HG03565 (cell line): ENCODE results near the gene ADARB2.

Experiments
- ATAC-seq: cut with Tn5 transposase; IDR thresholded peaks from one replicate; pipeline ENCODE4 v1.9.1; 2021; ENCODE audit warnings: mild to moderate bottlenecking, moderate library complexity; ENCODE audit not compliant: unreplicated experiment

ADARB2 gene

GRCh38 chr10:1301143-1301542, 436.2 kb downstream of the ADARB2 start:
- no peak for ATAC-seq

DNA sequence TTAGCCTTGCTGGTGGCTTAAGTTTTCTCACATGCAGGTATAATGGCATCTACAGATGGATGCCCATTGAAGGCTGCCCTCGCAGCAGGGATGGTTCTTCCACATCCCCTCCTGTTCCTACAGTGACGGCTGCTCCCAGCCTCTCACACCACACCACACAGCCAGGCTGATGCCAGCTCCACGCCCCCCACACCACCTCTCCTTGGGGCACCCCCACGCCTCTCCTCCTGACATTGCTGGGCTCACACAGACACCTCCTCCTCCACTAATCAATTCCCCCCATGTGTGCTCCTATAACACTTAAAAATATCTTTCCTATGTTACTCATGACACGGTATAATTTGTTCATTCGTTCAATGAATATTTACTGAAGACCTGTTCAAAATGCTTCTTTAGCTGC, 437.1 kb downstream of the ADARB2 start:
- no peak for ATAC-seq

GRCh38 chr10:1299041-1299726, 438.1 kb downstream of the ADARB2 start:
- ATAC-seq: no peak

DNA sequence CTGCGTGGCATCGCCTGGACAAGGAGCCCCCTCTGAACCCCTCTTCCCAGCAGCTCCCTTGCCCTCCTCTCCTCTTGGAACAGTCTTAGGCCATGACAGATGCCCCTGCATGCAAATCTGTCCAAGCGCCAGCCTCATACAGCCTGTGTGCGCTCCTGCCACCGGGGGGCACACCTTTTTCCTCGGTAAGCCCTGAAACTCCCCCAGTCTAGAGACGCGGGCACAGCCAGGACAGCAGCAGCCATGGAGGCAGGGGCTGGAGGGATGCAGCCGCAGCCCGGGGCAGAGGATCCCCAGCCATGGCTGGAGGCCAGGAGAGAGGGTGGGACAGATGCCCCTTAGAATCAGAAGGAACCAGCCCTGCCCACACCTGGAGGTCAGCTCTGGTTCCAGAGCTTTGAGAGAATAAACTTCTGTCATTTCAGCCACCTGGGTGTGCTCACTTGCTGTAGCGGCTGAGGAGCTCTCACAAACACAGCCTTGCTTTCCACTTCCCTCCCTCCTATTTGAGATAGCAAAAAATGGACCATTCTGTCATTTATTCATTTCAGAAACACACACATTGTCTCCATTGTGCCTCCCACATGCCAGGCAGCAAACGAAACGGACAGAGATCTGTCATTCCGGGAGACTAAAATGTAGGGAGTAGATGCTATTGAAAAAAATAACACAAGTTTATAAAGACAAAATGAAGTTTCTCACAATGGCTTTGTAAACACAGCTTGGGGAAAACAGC, 439.6 kb downstream of the ADARB2 start:
- ATAC-seq: no peak

DNA sequence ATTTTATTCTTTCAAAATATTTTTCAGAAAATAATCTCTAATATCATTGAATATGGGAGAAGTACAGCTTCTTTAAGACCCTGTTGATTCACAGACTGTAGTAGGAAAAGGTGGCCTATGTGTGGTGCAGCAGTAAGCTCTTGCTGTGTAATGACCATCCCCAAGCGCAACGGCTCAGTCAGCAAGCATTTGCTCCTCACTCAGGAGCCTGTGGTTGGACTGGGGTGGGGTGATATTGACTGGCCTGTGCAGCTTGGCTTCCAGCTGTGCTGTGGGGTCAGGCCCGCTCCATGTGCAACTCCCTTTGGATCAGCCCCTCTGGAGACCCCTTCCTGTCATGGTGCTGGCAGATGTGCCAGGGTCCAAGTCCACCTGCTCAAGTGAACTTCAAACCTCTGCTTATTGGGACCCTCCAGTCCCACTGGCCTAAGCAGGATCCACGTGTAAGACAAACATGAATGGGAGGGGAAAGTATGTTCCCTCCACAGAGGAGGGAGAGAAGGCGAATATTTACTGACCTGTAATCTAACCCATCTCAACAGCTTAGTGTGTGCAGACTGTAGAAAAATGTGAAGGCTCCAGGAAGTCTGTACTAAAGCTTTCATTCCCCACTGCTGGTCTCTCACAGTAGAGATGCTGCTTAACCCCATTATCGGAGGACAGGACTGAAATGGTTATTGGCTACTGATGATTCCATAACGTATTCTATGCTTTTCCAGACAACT, 441.4 kb downstream of the ADARB2 start:
- ATAC-seq: no peak

- no peak for ATAC-seq
Observed at GRCh38 chr10:1294748-1295147, 442.6 kb downstream of the ADARB2 start.

DNA sequence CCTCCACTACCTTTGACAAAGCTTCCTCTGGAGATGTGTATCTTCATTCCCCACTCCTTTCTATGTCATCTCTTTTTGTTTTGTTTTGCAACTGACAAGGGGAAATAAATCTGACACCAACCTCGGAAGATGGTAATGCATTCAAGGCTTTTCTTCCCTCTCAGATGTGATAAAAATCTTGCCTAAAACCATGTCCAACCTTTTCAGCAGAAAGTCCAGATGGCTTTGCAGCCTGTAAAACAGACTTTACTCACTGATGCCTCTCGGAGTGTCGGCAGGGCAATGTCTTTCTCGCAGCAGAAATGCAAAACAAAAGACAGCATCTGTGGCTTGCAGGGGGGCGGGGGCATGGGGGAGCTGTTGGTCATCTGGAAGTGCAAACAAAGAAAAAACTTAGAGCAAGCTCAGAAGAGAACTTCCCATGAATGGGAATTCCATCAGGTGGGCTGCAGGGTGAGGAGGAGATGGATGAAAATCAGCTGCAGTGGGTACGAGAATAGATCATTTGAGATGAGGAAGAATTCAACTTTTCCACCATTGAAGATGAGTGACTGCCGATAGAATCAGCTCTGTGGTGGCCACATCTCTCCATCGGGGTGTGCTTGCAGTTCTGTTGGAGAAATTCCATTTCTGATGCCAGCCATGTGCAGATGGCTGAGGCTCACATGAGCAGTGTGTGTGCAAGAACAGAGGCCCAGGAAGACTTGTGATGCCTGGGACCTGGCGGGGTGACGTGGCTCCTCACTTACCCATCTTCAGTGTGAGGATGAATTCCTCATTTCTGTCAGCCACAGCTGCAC, 443.5 kb downstream of the ADARB2 start:
- no peak for ATAC-seq

DNA sequence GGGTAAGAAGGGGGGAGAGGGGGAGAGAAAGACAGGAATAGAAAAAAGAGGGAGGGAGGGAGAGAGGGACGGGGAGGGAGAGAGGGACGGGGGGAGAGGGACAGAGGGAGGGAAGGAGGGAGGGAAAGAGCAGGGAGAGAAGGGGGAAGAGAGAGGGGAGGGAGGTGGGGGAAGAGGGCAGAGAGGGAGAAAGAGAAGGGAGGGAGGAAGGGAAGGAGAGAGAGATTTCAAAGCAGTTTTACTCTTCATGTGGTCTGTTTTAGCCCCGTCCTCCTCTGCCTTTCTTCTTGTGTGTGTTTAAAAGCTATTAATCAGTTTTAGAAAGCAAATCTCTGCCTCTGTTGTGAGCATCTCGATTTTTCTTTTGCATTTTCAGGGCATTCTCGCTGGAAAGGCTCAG, 444.2 kb downstream of the ADARB2 start:
- no peak for ATAC-seq

DNA sequence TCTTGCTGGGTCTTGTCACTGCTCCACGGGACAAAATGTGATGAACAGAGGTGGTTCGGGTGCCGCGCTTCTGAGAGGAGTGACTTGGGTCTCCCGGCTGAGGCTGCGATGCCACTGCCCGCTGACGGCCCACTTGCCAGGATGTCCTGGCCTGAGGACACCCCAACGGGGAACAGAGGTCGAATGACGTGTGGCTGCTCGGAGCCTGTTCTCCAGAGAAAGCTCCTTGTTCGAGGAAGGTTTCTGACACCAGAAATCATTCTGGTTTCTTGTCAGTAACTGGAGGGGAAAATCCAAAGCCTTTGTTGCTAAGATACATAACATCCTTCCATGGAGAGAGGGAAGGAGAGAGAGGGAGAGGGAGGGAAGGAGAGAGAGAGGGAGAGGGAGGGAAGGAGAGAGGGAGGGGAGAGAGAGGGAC, 444.7 kb downstream of the ADARB2 start:
- no peak for ATAC-seq

DNA sequence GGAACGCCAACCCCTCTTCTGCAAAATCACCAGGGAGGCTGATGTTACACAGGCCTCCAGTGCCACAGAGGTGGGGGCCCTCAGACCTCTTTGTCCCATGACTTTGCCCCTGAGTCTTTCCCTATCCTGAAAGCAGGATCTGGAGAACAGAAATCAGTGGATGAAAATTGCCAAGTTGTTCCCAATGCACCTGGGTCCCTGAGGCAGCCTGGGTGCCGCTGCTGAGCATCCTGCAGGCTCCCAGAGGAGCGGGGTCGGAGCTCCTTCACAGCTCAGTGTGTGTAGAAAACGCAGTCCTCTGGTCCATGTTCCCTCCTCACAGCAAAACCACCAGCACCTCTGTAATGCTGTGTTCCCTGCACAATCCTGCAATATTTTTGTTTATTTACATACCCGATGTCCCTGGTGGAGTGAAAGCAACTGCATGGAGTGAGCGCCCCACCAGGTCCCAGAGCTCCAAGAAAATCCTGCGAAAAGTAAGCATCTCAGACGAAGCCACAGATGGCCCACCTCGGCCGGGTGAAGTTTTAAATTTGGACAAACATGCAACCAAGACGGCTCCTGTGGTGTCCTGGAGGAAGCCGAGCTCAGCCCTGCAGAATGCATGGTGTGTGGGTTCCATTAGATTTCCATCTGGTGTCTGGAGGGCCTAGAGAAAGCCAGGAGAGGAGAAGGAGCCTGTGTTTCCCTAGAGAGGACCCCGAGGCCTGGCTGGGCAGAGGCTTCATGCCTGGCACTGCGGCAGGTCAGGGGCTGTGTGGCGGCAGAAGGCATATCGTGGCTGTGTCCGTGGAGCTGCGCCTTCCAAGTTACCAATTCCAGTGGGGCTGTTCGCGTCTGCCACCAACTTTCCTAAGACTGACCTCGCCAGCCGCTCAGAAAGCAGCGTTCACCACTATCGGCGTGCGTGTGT, 445.9 kb downstream of the ADARB2 start:
- ATAC-seq: no peak

DNA sequence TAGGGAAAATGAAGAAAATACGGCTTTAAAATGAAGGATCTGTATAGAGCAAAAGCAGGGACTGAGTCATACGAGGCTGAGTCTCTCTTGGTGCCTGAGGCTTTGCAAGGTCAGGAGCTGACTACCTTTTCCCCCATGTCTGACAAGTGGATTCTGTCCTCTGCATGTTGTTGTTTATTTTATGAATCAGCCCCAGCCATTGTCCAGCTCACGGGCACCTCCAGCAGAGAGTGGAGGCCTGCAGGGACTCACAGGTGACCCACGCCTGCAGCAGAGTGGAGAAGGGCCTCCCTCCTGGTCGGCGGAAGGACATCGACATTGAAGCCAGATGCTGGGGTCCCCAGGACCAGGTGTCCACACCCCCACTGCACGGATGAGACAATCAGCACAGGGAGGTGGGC, 447.3 kb downstream of the ADARB2 start:
- no peak for ATAC-seq

- no peak for ATAC-seq
Observed at GRCh38 chr10:1289591-1289990, 447.7 kb downstream of the ADARB2 start.

DNA sequence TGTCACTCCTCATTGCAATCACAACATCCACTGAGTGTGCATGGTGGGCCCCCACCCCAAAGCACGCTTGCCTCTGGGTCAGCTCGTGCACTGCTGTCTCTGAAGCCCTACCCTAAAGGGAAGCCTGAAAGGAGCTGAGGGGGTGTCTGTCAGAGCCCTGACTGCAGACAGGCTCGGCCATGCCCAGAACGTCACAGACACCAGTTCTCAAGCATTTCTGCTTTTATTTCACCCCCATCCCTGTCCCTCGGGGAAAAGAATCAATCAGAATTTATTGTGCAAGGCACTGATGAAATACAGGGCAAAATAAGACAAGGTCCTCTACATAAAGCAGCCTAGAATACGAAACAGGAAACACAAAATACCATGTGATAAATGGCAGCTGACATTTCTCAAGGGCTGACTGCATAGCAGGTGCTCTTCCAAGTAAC, 449.3 kb downstream of the ADARB2 start:
- no peak for ATAC-seq

DNA sequence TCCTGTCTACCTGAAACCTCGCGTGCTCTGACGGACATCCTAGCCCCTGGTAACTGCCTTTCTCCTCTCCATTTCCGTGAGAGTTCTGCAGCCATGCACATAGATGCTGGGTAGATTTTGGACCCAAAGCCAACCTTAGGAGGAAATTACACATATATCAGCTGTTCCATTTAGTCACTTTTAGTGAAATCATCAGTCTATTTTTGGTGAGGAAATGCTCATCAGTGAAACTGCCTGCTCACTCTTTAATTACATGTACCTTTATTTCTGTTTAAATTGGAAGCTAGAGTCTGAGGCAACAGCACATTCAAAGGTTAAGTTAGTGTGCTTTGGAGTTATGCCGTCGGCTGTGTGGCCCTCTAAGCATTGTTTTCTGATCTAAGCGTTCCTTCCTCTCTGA, 449.8 kb downstream of the ADARB2 start:
- ATAC-seq: no peak

- ATAC-seq: no peak
Observed at GRCh38 chr10:1284076-1284475, 453.2 kb downstream of the ADARB2 start.

- ATAC-seq: no peak
Observed at GRCh38 chr10:1281405-1281782, 455.9 kb downstream of the ADARB2 start.

DNA sequence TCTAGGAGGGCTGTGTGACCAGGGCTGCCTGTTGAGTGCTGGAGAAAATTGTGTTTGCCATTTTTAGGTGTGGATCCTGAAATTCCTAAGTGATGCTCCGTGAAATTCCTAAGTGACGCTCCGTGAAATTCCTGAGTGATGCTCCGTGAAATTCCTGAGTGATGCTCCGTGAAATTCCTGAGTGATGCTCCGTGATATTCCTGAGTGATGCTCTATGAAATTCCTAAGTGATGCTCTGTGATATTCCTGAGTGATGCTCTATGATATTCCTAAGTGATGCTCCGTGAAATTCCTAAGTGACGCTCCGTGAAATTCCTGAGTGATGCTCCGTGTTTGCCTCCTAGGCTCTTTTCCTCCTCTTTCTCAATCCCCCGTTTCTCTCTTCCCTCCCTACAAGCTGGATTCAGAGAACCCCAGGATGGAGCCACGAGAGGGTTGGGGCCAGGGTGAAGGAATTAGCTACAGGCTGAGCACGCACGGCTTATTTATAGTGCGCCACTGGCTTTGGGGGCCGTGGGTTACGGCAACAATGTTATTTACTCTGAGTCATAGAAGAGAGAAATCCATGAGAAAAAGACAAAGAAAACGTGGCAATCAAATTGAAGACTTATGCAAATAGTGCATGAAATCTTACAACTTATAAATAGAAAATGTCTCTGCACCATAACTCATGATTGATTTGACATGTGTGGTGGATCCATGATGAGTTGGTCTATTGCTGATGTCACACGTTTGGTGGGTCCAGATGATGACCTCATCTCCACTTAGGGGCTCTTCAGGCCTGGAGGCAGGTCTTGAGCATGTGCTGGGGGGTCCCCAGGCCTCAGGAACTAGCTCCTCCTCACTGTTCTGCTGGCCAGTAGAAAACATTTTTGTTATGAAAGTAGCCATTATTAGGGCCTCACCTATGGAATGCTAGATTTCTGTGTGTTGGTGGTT, 456.6 kb downstream of the ADARB2 start:
- ATAC-seq: no peak

DNA sequence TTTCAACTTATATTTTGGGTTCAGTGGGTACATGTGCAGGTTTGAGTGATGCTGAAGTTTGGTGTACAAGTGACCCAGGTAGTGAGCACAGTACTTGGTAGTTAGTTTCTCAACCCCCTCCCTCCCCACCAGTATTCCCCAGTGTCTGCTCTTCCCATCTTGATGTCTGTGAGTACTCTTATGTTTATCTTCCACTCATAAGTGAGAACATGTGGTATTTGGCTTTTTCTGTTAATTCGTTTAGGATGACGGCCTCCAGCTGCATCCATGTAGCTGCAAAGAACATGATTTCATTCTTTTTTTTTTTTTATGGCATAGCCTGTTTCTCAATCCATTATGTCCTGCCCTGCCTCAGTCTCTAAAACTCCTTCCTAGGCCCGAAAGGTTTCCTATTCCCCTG, 459.0 kb downstream of the ADARB2 start:
- no peak for ATAC-seq
